Activated CD4-positive, alpha-beta T cell treated with anti-CD3 and anti-CD28 coated beads, Interleukin-2, Interleukin-4, amounts not matched to agents 100 ng/mL and 50 ng/mL, durations not matched to agents 16 hours and 8 hours (primary cell): ENCODE data around the gene RASSF7.

Experiments
- DNase-seq: peaks from one replicate; pipeline ENCODE4 v3.0.0-alpha.2; 2020; ENCODE audit warnings: low spot score

Gene RASSF7

GRCh38 chr11:610146-610801 lies 49.5 kb downstream of the RASSF7 start:
- DNase-seq: no peak

GRCh38 chr11:611001-611996 lies 50.5 kb downstream of the RASSF7 start:
- no peak for DNase-seq

- no peak for DNase-seq
Observed at GRCh38 chr11:612201-612960, 51.6 kb downstream of the RASSF7 start.

- no peak for DNase-seq
Observed at GRCh38 chr11:612961-613300, 52.2 kb downstream of the RASSF7 start.

GRCh38 chr11:613369-613968 lies 52.7 kb downstream of the RASSF7 start:
- DNase-seq: peak; percentile 80
